Keratinocyte (primary cell): ENCODE results near the gene PPP2CA. TPM values are rescaled to one million over a fixed set of nuclear protein-coding genes. Genes with fewer than 3 reads are reported as not detected.

Source experiments
- DNase-seq: peaks from one replicate; pipeline ENCODE4 v3.0.0-alpha.2; 2011; ENCODE audit warnings: low read depth, missing footprints, low spot score
- FAIRE-seq: peaks from 2 replicates; lab custom pipeline; 2011; peaks lifted over from hg19 to GRCh38; lab: Jason Lieb, UNC
- H2AFZ ChIP-seq: 2 replicates; pipeline ENCODE4 v1.6.0; 2012; ENCODE audit warnings: low read length, control low read depth, inconsistent platforms; ENCODE audit not compliant: control insufficient read depth
- H3K27ac ChIP-seq: 2 replicates; pipeline ENCODE4 v1.5.1; 2011; ENCODE audit warnings: low read length; ENCODE audit not compliant: control insufficient read depth, insufficient read depth
- H3K27me3 ChIP-seq: 3 replicates; pipeline ENCODE4 v1.6.0; 2011; ENCODE audit warnings: low read length; ENCODE audit not compliant: control insufficient read depth, insufficient read depth; ENCODE audit errors: extremely low read depth
- H3K36me3 ChIP-seq, 2 experiments: 2 replicates in 1 of 2; 3 replicates in 1 of 2; pipeline ENCODE4 v1.5.1; 2011; ENCODE audit warnings: low read length in 2 of 2, mild to moderate bottlenecking in 1 of 2; ENCODE audit not compliant: control insufficient read depth in 2 of 2, insufficient read depth in 2 of 2; ENCODE audit errors: extremely low read depth in 1 of 2
- H3K4me1 ChIP-seq: 3 replicates; pipeline ENCODE4 v1.5.1; 2011; ENCODE audit warnings: low read length; ENCODE audit not compliant: control insufficient read depth, insufficient read depth; ENCODE audit errors: extremely low read depth
- H3K4me2 ChIP-seq: 3 replicates; pipeline ENCODE4 v1.6.0; 2011; ENCODE audit warnings: low read depth, low read length; ENCODE audit not compliant: control insufficient read depth, insufficient read depth; ENCODE audit errors: extremely low read depth
- H3K4me3 ChIP-seq, 3 experiments: fragments of 200-600 bp in 1 of 3; sonication (generic) in 1 of 3; 2 replicates in 2 of 3; 3 replicates in 1 of 3; pipeline ENCODE4 v1.5.1; 2011 to 2016; ENCODE audit warnings: low read length in 3 of 3, mild to moderate bottlenecking in 3 of 3, control low read depth in 2 of 3, inconsistent platforms in 1 of 3, low read depth in 1 of 3, mixed read lengths in 1 of 3, mixed run types in 1 of 3, moderate library complexity in 1 of 3; ENCODE audit not compliant: control insufficient read depth in 2 of 3, insufficient read depth in 2 of 3; ENCODE audit errors: extremely low read depth in 1 of 3
- H3K79me2 ChIP-seq: 2 replicates; pipeline ENCODE4 v1.6.0; 2012; ENCODE audit warnings: low read length; ENCODE audit not compliant: control insufficient read depth, insufficient read depth
- H3K9ac ChIP-seq: 3 replicates; pipeline ENCODE4 v1.6.0; 2011; ENCODE audit warnings: low read length; ENCODE audit not compliant: control insufficient read depth, insufficient read depth; ENCODE audit errors: extremely low read depth
- H3K9me1 ChIP-seq: 3 replicates; pipeline ENCODE4 v1.6.0; 2011; ENCODE audit warnings: low read length; ENCODE audit not compliant: control insufficient read depth, insufficient read depth; ENCODE audit errors: extremely low read depth
- H3K9me3 ChIP-seq: 2 replicates; pipeline ENCODE4 v1.5.1; 2012; ENCODE audit warnings: low read depth, low read length; ENCODE audit not compliant: control insufficient read depth
- H4K20me1 ChIP-seq: 3 replicates; pipeline ENCODE4 v1.6.0; 2011; ENCODE audit warnings: low read length; ENCODE audit not compliant: control insufficient read depth, insufficient read depth; ENCODE audit errors: extremely low read depth
- CTCF ChIP-seq, 3 experiments: IDR thresholded peaks in 1 of 3; conservative IDR thresholded peaks in 1 of 3; optimal IDR thresholded peaks in 1 of 3; 2 replicates in 2 of 3; 3 replicates in 1 of 3; pipeline versions ENCODE3 to v1.5.1; 2011; ENCODE audit warnings: low read length in 3 of 3, mild to moderate bottlenecking in 3 of 3, moderate library complexity in 2 of 3, control low read depth in 1 of 3, inconsistent platforms in 1 of 3; ENCODE audit not compliant: insufficient read depth in 2 of 3; ENCODE audit errors: extremely low read depth in 1 of 3
- EZH2 ChIP-seq: IDR thresholded peaks from one replicate; pipeline ENCODE4 v1.6.1; 2012; ENCODE audit warnings: inconsistent platforms, mild to moderate bottlenecking, low read length, moderate library complexity
- dilution Hi-C: fragments of 300-500 bp; cut with MboI; formaldehyde crosslinking; loops from one replicate; pipeline ENCODE4 v1.7.0; 2020; ENCODE audit warnings: low sequenced_read_pairs; ENCODE audit not compliant: extremely low pct_ligation_motif_present
- polyA plus RNA-seq, 5 experiments: library from polyadenylated mRNA; depleted of rRNA in 3 of 5; stranded (reverse) in 3 of 5; stranded (forward) in 1 of 5; unstranded in 1 of 5; fragments of >200 nt; gene quantifications; 1 replicate in 1 of 5; 2 replicates in 3 of 5; 3 replicates in 1 of 5; pipeline versions ENCODE4 v1.2.1 to v1.2.3, GENCODE V29; 2011 to 2012; ENCODE audit warnings: missing spikeins in 2 of 5, low read depth in 1 of 5, low replicate concordance in 1 of 5

Gene PPP2CA
- polyA plus RNA-seq, 1 donor (not counting 4 experiments of a cell fraction or from before 2014, with no cell fraction given), result 255 TPM

DNA sequence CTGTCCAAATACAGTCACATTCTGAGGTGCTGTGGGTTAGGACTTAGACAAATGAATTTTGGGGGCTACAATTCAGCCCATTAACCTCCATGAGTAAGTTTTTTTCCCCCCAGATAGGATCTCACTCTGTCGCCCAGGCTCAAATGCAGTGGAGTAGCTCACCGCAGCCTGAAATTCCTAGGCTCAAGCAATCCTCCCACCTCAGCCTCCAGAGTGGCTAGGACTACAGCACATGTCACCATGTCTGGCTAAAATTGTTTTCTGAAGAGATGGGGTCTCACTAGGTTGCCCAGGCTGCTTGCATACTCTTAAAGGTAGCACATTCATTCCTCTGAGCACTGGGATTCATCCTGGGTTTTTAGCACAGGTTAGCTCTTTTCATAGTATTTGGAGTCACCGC lies 22.2 kb downstream of the PPP2CA start:
- no peak for DNase-seq
- no peak overlapping the region for H3K27ac ChIP-seq

GRCh38 chr5:134195666-134196065 lies 30.2 kb downstream of the PPP2CA start:
- FAIRE-seq, result no peak
- Histone ChIP-seq H4K20me1 (no peaks in the 10 kb centered on the region), H3K9me1 (no peaks in the 10 kb centered on the region), H3K79me2 (peaks cover 10% of the 10 kb centered on the region), H2AFZ (no peak overlapping the region), H3K9me3 (no peaks in the 10 kb centered on the region), H3K36me3 (peaks cover 14 to 33% of the 10 kb centered on the region in 2 experiments), H3K4me1 (no peaks in the 10 kb centered on the region), H3K4me2 (no peak overlapping the region), H3K27ac (no peak overlapping the region), H3K9ac (no peak overlapping the region), H3K27me3 (no peaks in the 10 kb centered on the region), H3K4me3 (no peak overlapping the region)
- no peak for DNase-seq
- TF ChIP-seq CTCF (optimal IDR thresholded peaks at IDR 0.05 in 1 of 3, IDR thresholded peaks at IDR 0.05 in 1 of 3, conservative IDR thresholded peaks at IDR 0.05 in 1 of 3; ENCODE audit: extremely low read depth in 1 of 3, insufficient read depth in 2 of 3, low read length in 3 of 3) (no peak), EZH2 (no peak)
- dilution Hi-C loops, result no loop called here

More for the DNA sequence above, 22.2 kb downstream of the PPP2CA start:
- TF ChIP-seq EZH2 (no peak), CTCF (optimal IDR thresholded peaks at IDR 0.05 in 1 of 3, IDR thresholded peaks at IDR 0.05 in 1 of 3, conservative IDR thresholded peaks at IDR 0.05 in 1 of 3; ENCODE audit: extremely low read depth in 1 of 3, insufficient read depth in 2 of 3, low read length in 3 of 3) (no peak)
- H3K27me3 ChIP-seq, result no peaks in the 10 kb centered on the region
- peaks cover 23% of the 10 kb centered on the region for H4K20me1 ChIP-seq
- peaks cover 19 to 32% of the 10 kb centered on the region in 2 experiments for H3K36me3 ChIP-seq
- H3K79me2 ChIP-seq, result peaks cover 77% of the 10 kb centered on the region
- H3K4me2 ChIP-seq, result no peak overlapping the region
- no peak overlapping the region for H2AFZ ChIP-seq
- dilution Hi-C loops, result no loop called here
- H3K9me3 ChIP-seq, result no peaks in the 10 kb centered on the region
- H3K4me3 ChIP-seq, result no peak overlapping the region
- H3K9me1 ChIP-seq, result no peaks in the 10 kb centered on the region
- FAIRE-seq, result no peak
- H3K9ac ChIP-seq, result no peak overlapping the region
- no peaks in the 10 kb centered on the region for H3K4me1 ChIP-seq
